Measurements from ENCODE around the gene SLC24A3. TPM values are rescaled to one million over a fixed set of nuclear protein-coding genes. Genes with fewer than 3 reads are reported as not detected.

SLC24A3 gene
- total RNA-seq, 1 experiment from 2014 or later = 0.06 TPM

GRCh38 chr20:19706463-19706862 is 494.0 kb downstream of the SLC24A3 start:
- DNase-seq (ENCODE audit: low read depth) = no peak

- no peak for DNase-seq (ENCODE audit: low read depth)
These were observed 497.3 kb downstream of the SLC24A3 start for GRCh38 chr20:19709635-19710335.

DNA sequence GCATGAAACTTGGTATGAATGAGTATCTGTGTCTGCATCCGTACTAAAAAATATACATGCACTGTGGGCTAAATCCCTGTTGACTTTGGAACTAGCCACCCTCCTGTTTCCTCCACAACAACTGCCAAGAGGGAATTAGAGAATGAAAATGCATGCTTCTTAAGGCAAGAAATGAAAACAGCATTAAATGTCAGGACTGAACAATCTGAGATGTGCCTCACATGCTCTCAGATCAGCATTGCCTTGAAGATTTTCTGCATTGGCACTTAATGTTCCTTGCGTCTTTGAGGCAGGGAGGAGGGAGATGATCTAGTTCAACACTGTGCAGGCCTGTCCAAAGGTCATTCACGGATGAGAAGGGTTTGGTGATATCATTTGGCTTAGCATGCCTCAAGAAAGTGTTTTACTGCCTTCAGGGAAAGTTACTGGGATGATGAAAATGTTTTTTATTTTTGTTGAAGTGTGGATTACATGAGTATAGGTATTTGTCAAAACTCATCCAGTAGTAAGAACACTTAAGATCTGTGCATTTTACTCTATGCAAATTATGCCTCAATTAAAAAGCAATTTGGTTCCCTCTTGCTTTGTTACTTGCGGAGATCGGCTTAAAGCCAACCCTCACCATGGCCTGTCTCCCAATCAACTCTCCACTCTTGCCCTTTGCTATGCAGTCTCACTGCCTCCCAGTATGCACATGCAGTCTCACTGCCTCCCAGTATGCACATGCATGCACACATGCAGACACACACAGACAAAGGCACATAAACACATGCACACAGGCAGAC is 498.1 kb downstream of the SLC24A3 start:
- DNase-seq (ENCODE audit: low read depth) = no peak

DNA sequence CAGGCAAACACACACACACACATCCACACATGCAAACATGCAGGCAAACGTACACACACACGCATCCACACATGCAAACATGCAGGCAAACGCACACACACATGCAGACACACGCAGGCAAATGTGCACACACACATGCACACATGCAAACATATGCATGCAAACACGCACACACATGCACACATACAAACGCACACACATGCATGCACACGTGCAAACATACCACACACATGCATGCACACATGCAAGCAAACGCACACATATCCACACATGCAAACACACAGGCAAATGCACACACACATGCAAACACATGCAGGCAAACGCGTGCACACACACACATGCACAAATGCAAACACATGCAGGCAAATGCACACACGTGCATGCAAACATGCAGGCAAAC is 498.7 kb downstream of the SLC24A3 start:
- no peak for DNase-seq (ENCODE audit: low read depth)

DNA sequence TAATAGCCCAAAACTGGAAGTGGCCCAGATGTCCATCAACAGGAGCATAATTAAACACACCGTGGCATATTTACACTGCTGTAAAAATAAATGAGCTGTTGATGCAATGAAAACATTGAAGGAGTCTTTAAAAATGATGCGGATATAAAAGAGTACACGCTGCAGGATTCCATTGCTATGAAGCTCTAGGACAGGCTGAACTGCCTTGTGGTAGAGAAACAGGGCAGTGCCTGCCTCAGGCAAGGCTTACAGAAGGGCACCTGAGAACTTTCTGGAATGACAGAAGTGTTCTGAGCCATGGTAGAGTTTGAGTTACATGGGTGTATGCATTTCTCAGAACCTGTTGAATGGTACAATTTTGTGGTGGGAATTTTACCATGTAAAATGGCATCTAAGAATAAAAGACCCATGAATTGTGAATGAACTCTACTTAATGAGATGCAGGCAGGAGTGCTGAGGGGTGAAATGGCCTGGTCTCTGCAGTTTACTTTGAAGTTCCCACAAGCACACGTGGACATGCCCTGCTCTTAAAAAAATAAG is 500.3 kb downstream of the SLC24A3 start:
- DNase-seq (ENCODE audit: low read depth) = no peak

DNA sequence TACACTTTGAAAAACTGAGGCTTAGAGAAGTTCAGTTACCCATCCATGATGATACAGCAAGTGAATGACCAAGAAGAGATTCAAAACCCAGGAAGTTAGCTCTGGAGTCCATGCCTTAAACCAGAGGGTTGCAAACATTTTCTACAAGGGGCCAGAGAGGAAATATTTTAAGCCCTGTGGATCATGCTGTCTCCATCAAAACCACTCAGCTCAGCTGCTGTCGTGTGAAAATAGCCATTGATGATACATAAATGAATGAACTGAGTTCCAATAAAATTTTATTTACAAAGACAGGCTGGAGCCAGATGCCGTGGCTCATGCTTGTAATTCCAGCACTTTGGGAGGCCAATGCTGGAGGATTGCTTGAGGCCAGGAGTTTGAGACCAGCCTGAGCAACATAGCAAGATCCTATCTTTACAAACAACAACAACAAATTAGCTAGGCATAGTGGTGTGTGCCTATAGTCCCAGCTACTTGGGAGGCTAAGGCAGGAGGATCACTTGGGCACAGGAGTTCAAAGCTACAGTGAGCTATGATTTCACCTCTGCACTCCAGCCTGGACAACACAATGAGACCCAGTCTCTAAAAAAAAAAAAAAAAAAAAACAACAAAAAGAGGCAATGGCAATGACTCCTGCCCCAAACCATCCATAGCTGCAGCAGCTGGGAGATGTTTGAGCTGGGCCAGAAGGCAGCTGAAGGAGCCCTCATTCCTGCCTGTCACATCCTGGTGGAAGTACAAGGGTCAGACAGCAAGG is 501.6 kb downstream of the SLC24A3 start:
- DNase-seq (ENCODE audit: low read depth) = no peak

GRCh38 chr20:19714579-19714840 is 502.1 kb downstream of the SLC24A3 start:
- DNase-seq (ENCODE audit: low read depth) = no peak

- no peak for DNase-seq (ENCODE audit: low read depth)
These were observed 503.5 kb downstream of the SLC24A3 start for GRCh38 chr20:19715986-19716385.

DNA sequence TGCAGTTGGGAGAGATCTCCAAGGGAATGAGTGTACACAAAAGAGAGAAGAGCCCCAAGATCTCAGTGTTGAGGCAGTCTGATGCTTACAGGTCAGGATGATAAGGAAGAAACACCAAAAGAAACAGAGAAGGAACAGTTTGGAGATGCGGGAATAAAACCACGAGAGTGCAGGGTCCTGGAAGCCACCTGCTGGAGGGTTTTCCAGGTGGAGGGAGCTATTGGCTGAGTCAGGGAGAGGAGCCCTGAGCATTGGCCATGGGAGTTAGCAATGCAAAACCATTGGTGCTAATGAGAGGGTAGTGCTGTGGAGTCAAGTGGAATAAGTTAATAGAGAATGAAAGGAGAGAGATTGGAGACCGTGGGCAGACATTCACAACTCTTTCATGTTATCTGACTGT is 506.4 kb downstream of the SLC24A3 start:
- DNase-seq (ENCODE audit: low read depth) = no peak

DNA sequence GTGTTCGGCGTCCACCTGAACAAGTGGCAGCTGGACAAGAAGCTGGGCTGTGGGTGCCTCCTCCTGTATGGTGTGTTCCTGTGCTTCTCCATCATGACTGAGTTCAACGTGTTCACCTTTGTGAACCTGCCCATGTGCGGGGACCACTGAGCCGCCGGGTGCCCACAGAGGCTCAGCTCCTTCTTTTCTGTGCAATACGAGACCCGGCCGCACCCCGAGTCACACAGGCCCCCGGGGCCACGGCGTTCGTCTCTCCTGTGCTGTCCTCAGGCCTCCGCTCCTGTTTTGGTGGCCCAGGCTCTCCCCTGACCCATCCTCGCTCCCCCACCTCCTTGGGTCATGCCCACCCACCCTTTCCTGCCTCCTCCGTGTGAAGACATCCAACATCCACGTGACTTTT is 508.5 kb downstream of the SLC24A3 start:
- no peak for DNase-seq (ENCODE audit: low read depth)

- DNase-seq (ENCODE audit: low read depth) = no peak
These were observed 510.6 kb downstream of the SLC24A3 start for GRCh38 chr20:19723051-19723450.

GRCh38 chr20:19723813-19724430 is 511.5 kb downstream of the SLC24A3 start:
- no peak for DNase-seq (ENCODE audit: low read depth)

GRCh38 chr20:19725373-19725772 is 512.9 kb downstream of the SLC24A3 start:
- no peak for DNase-seq (ENCODE audit: low read depth)

DNA sequence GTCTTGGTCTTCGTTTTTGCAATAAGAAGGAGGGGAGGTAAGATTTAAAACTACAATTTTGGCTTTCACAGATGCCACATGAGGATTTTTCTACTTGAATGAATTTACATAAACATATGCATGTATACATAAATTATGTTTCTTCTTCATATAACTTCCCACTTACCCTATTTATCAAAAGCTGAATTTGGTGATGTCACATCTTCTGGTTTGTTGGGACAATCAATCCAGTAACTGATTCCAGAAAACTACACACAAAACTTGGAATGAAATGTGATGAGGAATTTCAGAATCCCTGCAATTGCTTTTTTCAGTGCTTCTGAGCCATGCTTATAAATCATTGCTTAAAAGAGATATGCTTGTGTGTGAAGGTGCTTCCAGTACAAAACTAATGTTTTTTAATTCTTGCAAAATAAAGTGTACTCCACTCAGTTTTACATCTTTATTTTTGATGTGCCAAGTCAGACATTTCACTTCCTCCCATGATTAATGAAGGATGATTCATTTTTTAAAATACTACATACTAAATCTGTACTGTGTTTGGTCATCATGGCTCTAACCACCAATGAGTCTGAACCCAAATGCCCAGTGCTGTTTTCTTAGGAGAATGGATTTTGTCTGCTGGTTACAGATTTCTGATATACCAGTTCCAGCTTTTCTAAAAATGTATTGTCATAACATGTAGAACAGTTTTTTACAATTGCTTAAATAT is 513.5 kb downstream of the SLC24A3 start:
- peak; percentile 4 for DNase-seq (ENCODE audit: low read depth)

DNA sequence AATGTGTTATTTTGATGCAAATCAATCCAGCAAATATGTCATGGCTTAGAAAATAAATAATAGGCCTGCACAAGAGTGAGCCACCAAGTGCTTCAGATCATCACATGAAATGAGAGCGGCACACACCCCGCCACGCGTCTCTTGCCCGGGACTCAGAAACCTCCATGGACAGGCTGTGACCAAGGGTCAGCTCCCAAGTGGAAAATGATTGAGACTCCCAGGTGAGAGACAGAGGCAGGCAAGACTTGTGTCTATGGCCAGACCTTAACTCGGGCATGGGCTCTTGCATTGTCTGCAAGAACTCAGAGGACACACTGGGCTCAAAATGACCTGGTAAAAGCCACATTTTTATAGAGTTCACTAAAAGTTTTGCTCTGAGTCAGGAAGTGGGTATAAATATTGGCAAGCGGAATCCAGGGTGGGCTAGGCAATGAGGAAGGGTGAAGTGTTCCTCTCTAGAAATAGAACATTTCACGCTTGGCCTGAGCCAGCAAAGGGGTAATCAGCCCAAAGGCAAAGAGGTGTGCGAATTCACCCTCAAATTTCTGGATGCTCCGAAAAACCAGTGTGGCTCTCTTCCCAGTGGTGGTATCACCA is 514.9 kb downstream of the SLC24A3 start:
- DNase-seq (ENCODE audit: low read depth) = no peak

DNA sequence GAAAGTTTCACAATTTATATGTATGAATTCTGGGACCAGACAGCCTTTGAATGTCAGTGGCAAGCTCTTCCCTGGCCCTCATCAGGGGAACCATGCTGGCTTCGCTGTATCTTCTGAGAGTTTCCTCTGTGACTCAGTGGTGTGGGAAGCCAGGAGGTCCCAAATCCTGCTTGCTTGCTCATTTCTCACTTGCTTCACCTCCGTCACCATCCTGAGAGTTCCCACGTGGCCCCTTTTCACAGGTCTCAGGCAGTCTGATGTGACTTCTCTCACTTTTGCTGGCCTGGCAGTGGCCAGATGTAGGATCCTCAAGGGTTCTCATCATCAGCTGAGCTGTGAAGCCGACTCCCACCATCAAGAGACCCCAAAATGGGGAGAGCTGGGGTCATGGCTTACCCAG is 517.2 kb downstream of the SLC24A3 start:
- DNase-seq (ENCODE audit: low read depth) = no peak

- DNase-seq (ENCODE audit: low read depth) = no peak
These were observed 518.3 kb downstream of the SLC24A3 start for GRCh38 chr20:19730706-19731105.

- DNase-seq (ENCODE audit: low read depth) = no peak
These were observed 522.4 kb downstream of the SLC24A3 start for GRCh38 chr20:19734811-19735210.

DNA sequence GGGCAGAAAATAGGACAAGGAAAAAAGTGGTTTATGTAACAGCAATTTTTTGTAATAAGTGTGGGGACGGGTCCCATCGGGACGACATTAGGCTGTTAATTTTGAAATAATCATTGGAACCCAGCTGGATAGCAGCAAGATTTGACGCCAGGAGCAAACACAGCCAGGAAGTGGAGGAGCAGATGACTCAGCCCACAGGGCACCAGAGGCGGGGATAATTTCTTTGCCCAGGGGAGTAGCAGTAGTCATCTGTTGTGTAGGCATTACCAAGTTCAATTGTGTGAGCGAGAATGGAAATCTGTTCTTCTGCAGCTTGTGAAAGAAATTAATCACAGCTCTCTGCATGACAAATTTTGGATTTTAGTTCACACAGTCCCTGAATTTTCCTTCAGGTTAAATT is 523.0 kb downstream of the SLC24A3 start:
- DNase-seq (ENCODE audit: low read depth) = peak; percentile 87

- peak; percentile 30 for DNase-seq (ENCODE audit: low read depth)
These were observed 524.6 kb downstream of the SLC24A3 start for GRCh38 chr20:19737025-19737424.

- peak; percentile 2 for DNase-seq (ENCODE audit: low read depth)
These were observed 526.5 kb downstream of the SLC24A3 start for GRCh38 chr20:19738951-19739350.
